RCC 7860 (cell line): ENCODE results near the gene SPAG16.

Source experiments
- DNase-seq: peaks from one replicate; pipeline ENCODE4 v3.0.0-alpha.2; 2015; ENCODE audit warnings: low spot score
- FAIRE-seq: peaks from 2 replicates; lab custom pipeline; 2012; peaks lifted over from hg19 to GRCh38; lab: Jason Lieb, UNC

The SPAG16 gene

DNA sequence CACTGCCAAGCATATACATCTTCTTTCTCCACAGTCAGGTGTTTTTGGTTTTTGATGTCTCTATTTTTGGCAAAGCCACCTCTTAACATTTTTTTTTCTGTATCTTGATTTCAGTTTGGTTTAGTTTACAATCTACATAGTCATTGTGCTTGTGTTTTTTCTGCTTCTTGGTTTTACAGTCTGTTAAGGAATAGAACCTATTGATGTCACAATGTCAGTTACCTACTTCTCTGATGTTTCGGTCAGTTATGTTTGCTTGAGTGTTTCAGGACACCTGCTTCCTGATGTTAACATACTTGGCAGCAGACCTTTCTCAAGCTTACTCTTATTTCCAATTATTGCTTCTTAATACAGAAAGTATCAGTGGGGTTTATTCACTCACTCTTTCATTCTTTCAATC lies 253.3 kb downstream of the SPAG16 start:
- DNase-seq (no peak), FAIRE-seq (no peak)

DNA sequence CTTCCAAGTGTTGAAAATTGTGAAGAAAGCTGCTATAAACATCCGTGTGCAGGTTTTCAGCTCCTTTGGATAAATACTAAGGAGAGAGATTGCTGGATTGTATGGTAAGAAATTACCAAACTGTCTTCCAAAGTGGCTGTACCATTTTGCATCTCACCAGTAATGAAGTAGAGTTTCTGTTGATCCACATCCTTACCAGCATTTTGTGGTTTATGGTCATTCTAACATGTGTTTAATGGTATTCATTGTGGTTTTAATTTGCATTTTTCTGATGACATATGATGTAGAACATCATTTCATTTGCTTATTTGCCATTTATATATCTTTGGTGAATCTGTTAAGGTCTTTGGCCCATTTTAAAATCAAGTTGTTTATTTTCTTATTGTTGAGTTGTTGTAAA lies 260.7 kb downstream of the SPAG16 start:
- no peak for FAIRE-seq

GRCh38 chr2:213545481-213545880 lies 261.2 kb downstream of the SPAG16 start:
- FAIRE-seq = no peak

More for the DNA sequence above, 260.7 kb downstream of the SPAG16 start:
- DNase-seq = no peak

GRCh38 chr2:213545964-213546475 lies 261.8 kb downstream of the SPAG16 start:
- no peak for FAIRE-seq

More at GRCh38 chr2:213545481-213545880, 261.2 kb downstream of the SPAG16 start:
- no peak for DNase-seq

GRCh38 chr2:213551526-213551925 lies 267.3 kb downstream of the SPAG16 start:
- DNase-seq = no peak
- FAIRE-seq = no peak

More at GRCh38 chr2:213545964-213546475, 261.8 kb downstream of the SPAG16 start:
- no peak for DNase-seq

DNA sequence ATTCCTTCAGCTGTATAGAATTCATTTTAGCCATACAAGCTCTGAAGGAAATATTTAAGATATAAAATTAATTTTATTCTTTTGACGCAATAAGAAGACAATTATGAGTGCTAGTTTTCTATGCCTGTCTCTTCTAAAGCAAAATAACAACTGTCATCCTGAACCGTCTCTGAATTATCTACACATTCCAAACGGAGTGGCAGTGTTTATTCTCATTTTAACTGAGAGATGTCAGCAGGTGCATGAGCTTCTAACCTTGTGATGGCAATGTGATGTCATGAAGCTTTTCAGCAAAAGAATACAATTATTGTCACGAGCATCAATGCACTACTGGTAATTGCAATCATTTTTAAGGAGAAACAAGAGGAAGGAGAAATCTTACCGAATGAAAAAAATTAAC lies 274.8 kb downstream of the SPAG16 start:
- FAIRE-seq (no peak), DNase-seq (no peak)

DNA sequence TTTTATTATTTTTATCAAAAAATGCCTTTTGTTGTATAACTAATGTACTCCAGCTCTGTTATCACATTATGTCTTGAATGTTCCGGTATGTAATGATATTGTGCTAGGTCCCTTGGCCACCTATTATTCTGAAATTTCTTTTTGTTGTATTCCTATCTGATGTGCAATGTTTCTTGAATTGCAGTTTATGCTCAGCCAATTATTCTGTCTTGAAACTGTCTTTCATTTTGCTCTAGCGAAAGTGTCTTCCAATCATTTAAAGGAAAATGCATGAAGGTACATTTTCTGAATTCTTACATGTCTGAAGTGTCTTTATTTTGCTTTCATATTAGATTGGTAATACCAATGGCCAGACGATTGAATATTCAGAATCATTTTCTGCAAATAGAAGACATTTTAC lies 277.5 kb downstream of the SPAG16 start:
- DNase-seq (no peak), FAIRE-seq (no peak)

DNA sequence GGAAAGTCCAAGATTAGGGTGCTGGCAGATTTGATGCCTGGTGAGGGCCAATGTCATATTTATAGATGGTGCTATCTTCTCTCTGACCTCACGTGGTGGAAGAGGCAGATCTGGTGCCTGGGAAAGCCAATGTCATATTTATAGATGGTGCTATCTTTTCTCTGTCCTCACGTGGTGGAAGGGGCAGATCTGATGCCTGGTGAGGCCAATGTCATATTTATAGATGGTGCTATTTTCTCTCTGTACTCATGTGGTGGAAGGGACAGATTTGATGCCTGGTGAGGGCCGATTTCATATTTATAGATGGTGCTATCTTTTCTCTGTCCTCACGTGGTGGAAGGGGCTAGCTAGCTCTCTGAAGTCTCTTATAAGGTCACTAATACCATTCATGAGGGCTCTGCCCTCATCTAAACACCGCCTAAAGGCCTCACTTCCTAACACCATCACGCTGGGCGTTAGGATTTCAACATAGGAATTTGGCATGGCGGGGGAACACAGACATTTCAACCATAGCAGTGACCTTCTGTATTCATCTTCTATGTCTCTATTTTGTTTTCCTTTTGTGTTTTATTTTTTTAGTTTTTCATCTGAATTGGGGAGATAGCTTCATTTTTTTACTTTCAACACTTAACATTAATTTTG lies 278.4 kb downstream of the SPAG16 start:
- FAIRE-seq (no peak), DNase-seq (no peak)

DNA sequence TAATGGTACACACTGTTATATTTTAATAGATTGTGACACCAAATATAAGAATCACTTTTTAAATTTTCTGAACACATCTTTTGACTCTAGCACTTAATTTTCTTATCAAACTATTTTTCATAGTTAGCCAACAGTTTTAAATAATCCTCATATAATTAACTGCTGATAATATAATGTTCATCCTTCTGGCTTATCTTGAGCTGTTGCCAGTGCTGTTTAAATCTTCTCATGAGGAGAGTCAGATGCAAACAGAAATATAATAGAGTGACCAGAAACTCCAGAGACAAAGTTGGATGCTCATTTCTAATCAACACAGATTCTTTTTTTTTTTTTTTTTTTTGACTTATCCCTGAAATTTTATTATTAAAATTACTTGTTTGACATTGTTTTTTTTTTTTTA lies 282.6 kb downstream of the SPAG16 start:
- FAIRE-seq = no peak
- DNase-seq = no peak

DNA sequence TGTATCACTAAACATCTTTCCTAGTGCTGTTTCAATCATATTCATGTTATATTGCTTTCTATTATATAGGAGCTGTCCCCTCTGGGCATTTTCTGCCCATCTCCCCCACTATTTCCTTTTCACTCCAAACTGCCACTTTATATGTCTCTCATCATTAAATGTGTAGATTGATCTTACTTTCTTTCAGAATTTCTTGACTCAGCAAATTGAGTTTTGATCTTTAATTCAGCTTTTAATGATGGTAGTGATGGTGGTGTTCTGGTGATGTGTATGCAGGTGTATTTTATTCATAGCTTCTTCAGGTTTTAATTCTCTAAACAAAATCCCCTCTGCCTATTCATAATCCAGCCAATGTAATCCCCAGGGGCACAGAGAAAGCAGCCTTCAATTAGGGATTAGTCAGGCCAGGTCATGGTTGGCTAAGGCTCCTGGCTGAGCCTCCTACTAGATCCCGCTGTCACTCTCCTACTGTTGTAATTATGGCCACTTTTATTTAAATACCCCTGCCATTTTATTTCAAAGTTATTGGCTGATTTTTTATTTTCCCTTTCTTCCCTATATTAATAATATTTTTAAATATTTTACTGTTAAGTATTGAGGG lies 325.4 kb downstream of the SPAG16 start:
- no peak for FAIRE-seq
- DNase-seq = no peak

GRCh38 chr2:213627054-213627710 lies 342.9 kb downstream of the SPAG16 start:
- FAIRE-seq = no peak
- DNase-seq = no peak

DNA sequence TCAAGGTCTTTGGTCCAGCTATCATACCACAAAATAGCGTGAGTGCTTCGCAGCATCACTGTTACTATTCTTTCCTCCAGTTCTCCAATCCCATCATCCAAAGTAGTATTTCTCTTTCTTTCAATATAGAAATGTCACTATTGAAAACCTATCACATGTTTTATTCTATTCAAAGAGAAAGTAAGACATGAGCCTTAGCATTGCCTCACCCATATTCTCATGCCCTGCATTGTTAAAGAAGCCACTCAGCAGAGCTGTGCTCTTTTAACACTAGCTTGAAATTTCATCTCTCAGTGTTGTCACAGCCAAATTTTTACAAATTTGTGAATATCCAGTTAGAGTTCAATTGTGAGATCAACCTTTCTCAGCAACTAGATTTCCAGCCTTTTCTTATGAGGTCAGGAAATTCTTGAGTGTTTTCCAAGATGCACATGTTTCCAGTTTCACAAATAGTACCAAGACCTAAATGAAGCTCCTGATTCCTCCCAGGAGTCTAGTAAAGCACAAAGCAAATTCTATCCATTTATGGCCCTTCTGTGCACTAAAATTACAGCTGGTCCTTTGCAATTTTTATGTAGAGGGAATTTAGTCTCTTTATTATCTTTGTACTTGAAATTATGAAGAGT lies 343.7 kb downstream of the SPAG16 start:
- DNase-seq (no peak), FAIRE-seq (no peak)

DNA sequence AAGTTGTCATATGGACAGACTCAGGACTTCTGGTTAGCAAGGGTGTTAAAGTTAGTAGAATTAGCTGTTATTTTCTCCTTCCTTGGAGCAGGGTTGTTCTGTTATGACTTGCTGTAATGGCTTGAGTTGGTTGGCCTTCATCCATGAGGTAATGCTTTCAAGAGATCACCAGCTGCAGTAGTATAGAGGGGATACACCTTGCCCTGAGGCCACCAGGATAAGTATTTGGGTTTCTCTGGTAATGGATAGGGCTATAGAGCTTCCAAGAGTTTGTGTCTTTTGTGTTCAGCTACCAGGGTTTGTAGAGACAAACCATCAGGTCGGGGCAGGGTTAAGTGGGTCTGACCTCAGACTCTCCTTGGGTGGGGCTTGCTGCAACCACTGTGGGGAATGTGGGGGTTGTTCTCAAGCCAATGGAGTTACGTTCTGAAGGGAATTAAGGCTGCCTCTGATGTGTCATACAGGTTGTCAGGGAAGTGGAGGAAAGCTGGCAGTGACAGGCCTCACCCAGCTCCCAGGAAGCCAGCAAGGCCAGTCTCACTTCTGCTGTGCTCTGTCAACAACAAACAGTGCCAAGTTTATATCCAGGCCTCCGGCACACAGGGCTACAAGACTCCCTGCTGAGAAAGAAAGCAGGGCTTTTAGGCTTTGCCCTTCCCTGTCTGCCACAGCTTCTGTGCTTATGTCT lies 356.6 kb downstream of the SPAG16 start:
- DNase-seq (no peak), FAIRE-seq (no peak)

- FAIRE-seq (no peak), DNase-seq (no peak)
These were observed 360.7 kb downstream of the SPAG16 start for GRCh38 chr2:213644926-213645325.

GRCh38 chr2:213649176-213649575 lies 364.9 kb downstream of the SPAG16 start:
- DNase-seq = no peak
- FAIRE-seq = no peak

DNA sequence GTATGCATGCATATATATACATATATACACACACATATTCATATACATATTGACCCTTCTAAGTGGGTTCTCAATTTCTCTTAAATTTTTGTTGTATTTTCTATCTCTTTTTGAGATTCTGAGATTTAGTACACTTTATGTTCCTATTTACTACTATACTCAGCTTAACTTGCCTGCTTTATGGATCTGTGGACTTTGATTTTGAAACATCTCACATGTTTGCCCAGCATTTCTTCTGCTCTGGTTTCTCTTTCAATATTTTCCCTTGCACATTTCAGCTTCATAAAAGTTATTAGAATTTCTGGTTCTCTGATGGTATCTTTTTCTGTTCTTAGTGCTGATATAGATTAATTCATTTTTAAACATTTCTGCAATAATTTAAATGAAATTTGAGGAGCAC lies 380.6 kb downstream of the SPAG16 start:
- no peak for DNase-seq
- FAIRE-seq = no peak

DNA sequence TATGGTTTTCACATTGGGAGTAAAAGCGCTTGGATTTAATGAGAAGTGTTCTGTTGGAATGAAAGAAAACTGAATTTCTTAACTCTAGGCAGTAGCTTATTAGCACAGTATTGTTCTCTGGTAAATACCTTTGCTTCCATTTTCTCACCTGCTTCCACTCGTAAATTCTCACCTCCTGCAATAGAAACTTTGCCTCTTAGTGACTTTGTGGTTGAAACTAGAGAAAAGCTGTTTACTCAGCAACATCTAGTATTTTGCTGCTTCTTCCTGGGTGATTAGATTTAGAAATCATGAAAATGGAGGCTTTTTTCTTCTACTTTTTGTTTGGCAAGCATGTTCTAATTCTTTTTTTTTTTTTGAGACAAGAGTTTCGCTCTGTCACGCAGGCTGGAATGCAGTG lies 385.4 kb downstream of the SPAG16 start:
- FAIRE-seq (no peak), DNase-seq (no peak)

GRCh38 chr2:213678437-213679218 lies 394.4 kb downstream of the SPAG16 start:
- FAIRE-seq (no peak), DNase-seq (no peak)

GRCh38 chr2:213679894-213680293 lies 395.6 kb downstream of the SPAG16 start:
- FAIRE-seq = no peak
- no peak for DNase-seq

- no peak for FAIRE-seq
- DNase-seq = no peak
These were observed 398.0 kb downstream of the SPAG16 start for GRCh38 chr2:213682276-213682675.
